B cell (primary cell): ENCODE measurements around the gene CENPB. TPM values are rescaled to one million over a fixed set of nuclear protein-coding genes. Genes with fewer than 3 reads are reported as not detected.
A peak's percentile ranks its signal among the peaks of the same experiment; 100 is the strongest.

Source experiments
- ATAC-seq: fragments of 200-7000 bp; cut with Tn5 transposase; one replicate; pipeline ENCODE4 v1.10.0; 2021; ENCODE audit warnings: low read depth, mild to moderate bottlenecking, moderate number of reproducible peaks, moderate library complexity
- CTCF ChIA-PET: fragments of 350-600 bp; sonication (Branson Sonifier 250); formaldehyde crosslinking; loops from one replicate; lab custom pipeline; 2021; ENCODE audit warnings: antibody characterized with exemption, inconsistent platforms; lab: Charles Lee
- POLR2A ChIA-PET: fragments of 350-600 bp; sonication (Branson Sonifier 250); formaldehyde crosslinking; loops from one replicate; lab custom pipeline; 2021; ENCODE audit warnings: antibody characterized with exemption; lab: Charles Lee
- DNase-seq: peaks from one replicate; pipeline ENCODE4 v3.0.0; 2013
- H2AFZ ChIP-seq: 2 replicates; pipeline ENCODE4 v1.6.1; 2012; ENCODE audit warnings: mild to moderate bottlenecking, low read depth, low read length; ENCODE audit not compliant: insufficient read depth, poor library complexity, severe bottlenecking
- H3K27ac ChIP-seq, 2 donors: 1 replicate in 1 of 2; 2 replicates in 1 of 2; pipeline ENCODE4 v1.5.1; 2012 to 2013; ENCODE audit warnings: low read length in 2 of 2, mild to moderate bottlenecking in 2 of 2, moderate library complexity in 1 of 2
- H3K27me3 ChIP-seq, 4 experiments: fragments of 200-600 bp in 1 of 4; sonication (generic) in 1 of 4; replicated peaks in 1 of 4; 1 replicate in 2 of 4; 2 replicates in 2 of 4; pipeline versions ENCODE4 v1.6.1 to v1.7.0; 2013 to 2016; ENCODE audit warnings: low read length in 3 of 4, mild to moderate bottlenecking in 2 of 4, mixed read lengths in 1 of 4, moderate library complexity in 1 of 4; ENCODE audit not compliant: insufficient read depth in 4 of 4, control insufficient read depth in 3 of 4; ENCODE audit errors: control extremely low read depth in 1 of 4
- H3K36me3 ChIP-seq, 2 experiments: replicated peaks in 1 of 2; 1 replicate in 1 of 2; 2 replicates in 1 of 2; pipeline versions ENCODE4 v1.6.1 to v1.7.1; 2013; ENCODE audit warnings: low read length in 1 of 2; ENCODE audit not compliant: insufficient read depth in 2 of 2, control insufficient read depth in 1 of 2; ENCODE audit errors: control extremely low read depth in 1 of 2, extremely low read depth in 1 of 2
- H3K4me1 ChIP-seq, 2 donors: fragments of 200-600 bp in 1 of 2; sonication (generic) in 1 of 2; 1 replicate in 1 of 2; 2 replicates in 1 of 2; pipeline versions ENCODE4 v1.5.1 to v1.6.1; 2013 to 2017; ENCODE audit warnings: low read length in 2 of 2; ENCODE audit not compliant: control insufficient read depth in 2 of 2, insufficient read depth in 2 of 2
- H3K4me2 ChIP-seq: replicated peaks from 2 replicates; pipeline ENCODE3; 2012; ENCODE audit warnings: mild to moderate bottlenecking, low read depth, low read length; ENCODE audit not compliant: poor library complexity, severe bottlenecking
- H3K4me3 ChIP-seq, 5 experiments: fragments of 200-600 bp in 1 of 5; sonication (generic) in 1 of 5; 1 replicate in 3 of 5; 2 replicates in 2 of 5; pipeline versions ENCODE4 v1.5.1 to v1.7.0; 2011 to 2016; ENCODE audit warnings: low read length in 4 of 5, mild to moderate bottlenecking in 4 of 5, low read depth in 2 of 5, control low read depth in 1 of 5, moderate library complexity in 1 of 5; ENCODE audit not compliant: insufficient read depth in 1 of 5; ENCODE audit errors: control extremely low read depth in 1 of 5, extremely low read depth in 1 of 5
- H3K79me2 ChIP-seq: fragments of 200-600 bp; sonication (generic); one replicate; pipeline ENCODE4 v1.6.0; 2016; ENCODE audit warnings: low read length; ENCODE audit not compliant: control insufficient read depth, insufficient read depth
- H3K9ac ChIP-seq: fragments of 200-600 bp; sonication (generic); 2 replicates; pipeline ENCODE4 v1.6.1; 2017; ENCODE audit warnings: mild to moderate bottlenecking, low read length, moderate library complexity
- H3K9me3 ChIP-seq, 3 donors: one replicate each; pipeline versions ENCODE4 v1.6.1 to v1.7.1; 2013; ENCODE audit warnings: low read length in 2 of 3; ENCODE audit not compliant: control insufficient read depth in 2 of 3, insufficient read depth in 1 of 3; ENCODE audit errors: control extremely low read depth in 1 of 3
- H4K20me1 ChIP-seq: 2 replicates; pipeline ENCODE4 v1.6.0; 2012; ENCODE audit warnings: mild to moderate bottlenecking, low read length; ENCODE audit not compliant: insufficient read depth, control insufficient read depth, poor library complexity, severe bottlenecking
- H3K27ac Mint-ChIP-seq: one replicate; pipeline ENCODE4 v1.8.0; 2021; ENCODE audit warnings: mixed read lengths
- H3K27me3 Mint-ChIP-seq: one replicate; pipeline ENCODE4 v1.8.0; 2021; ENCODE audit warnings: mixed read lengths
- H3K4me1 Mint-ChIP-seq: one replicate; pipeline ENCODE4 v1.8.0; 2021; ENCODE audit warnings: mixed read lengths
- H3K4me3 Mint-ChIP-seq: one replicate; pipeline ENCODE4 v1.8.0; 2021; ENCODE audit warnings: mixed read lengths
- H3K9me3 Mint-ChIP-seq: one replicate; pipeline ENCODE4 v1.8.0; 2022; ENCODE audit warnings: mixed read lengths; ENCODE audit not compliant: insufficient read depth
- CTCF ChIP-seq: fragments of 200-600 bp; IDR thresholded peaks from one replicate; pipeline ENCODE4 v1.8.0; 2022; ENCODE audit warnings: antibody characterized with exemption, mild to moderate bottlenecking
- EZH2 ChIP-seq: IDR thresholded peaks from 2 replicates; pipeline ENCODE4 v1.6.1; 2012; ENCODE audit warnings: borderline replicate concordance, low read depth, mild to moderate bottlenecking, moderate library complexity, low read length; ENCODE audit not compliant: insufficient read depth, poor library complexity, severe bottlenecking
- WGBS: methylation state at CpG from one replicate; pipeline ENCODE4 v1.1.5; 2013; ENCODE audit warnings: missing lambda C conversion rate; ENCODE audit not compliant: insufficient coverage; 5-methylcytosine and 5-hydroxymethylcytosine counted together
- intact Hi-C: fragments of 100-400 bp; cut with micrococcal nuclease; formaldehyde crosslinking; loops from one replicate; pipeline ENCODE4 v1.10.0; 2022
- polyA plus RNA-seq: library from polyadenylated mRNA; depleted of rRNA; stranded (reverse); fragments of >200 nt; gene quantifications from 2 replicates; pipeline ENCODE4 v1.2.3, GENCODE V29; 2012
- total RNA-seq, 2 donors: library from RNA; stranded (reverse); fragments of 120-200 nt in 1 of 2; gene quantifications; 1 replicate in 1 of 2; 2 replicates in 1 of 2; pipeline versions ENCODE4 v1.2.3 to v1.2.4, GENCODE V29; 2013 to 2022

CENPB gene
- total and polyA plus RNA-seq, 2 donors (not counting 1 experiment from before 2014, with no cell fraction given): 13.3 to 46.4 TPM

DNA sequence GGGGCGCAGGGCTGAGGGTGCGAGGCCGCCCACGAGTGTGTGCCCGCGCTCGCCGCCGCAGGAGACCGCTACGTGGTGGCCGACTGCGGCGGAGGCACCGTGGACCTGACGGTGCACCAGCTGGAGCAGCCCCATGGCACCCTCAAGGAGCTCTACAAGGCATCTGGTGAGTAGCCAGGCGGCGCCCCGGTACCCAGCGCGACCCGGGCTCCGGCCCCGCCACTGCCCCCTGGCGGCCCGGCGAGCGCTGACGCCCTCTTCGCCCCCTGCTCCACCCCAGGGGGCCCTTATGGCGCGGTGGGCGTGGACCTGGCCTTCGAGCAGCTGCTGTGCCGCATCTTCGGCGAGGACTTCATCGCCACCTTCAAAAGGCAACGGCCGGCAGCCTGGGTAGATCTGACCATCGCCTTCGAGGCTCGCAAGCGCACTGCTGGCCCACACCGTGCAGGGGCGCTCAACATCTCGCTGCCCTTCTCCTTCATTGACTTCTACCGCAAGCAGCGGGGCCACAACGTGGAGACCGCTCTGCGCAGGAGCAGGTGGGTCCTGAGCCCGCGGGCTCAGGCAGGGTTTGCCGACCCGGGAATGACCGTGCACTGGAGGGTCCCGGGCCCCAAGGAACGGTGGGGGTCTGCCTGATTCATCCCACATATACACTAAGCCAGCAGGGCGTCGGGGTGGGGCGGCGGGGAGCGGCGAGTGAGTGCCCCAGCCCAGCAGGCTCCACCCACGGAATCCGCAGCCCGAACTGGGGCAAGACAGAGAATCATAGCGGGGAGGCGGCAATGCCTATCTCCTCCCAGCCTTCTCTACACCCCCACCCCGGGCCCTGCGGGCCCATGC, 36.6 kb downstream of the CENPB start:
- H3K27ac ChIP-seq: no peak overlapping the region
- peaks cover 0 to 13% (median 2%) of the 10 kb centered on the region in 4 experiments for H3K27me3 ChIP-seq
- H3K9me3 ChIP-seq: peaks cover 0 to 10% (median 0%) of the 10 kb centered on the region in 3 donors
- no peaks in the 10 kb centered on the region for H3K36me3 ChIP-seq
- peaks cover 3% of the 10 kb centered on the region for H3K79me2 ChIP-seq
- Mint-ChIP-seq H3K4me1 (peaks cover 9% of the 10 kb centered on the region), H3K27me3 (peaks cover 14% of the 10 kb centered on the region), H3K4me3 (no peak overlapping the region), H3K27ac (no peak overlapping the region), H3K9me3 (no peaks in the 10 kb centered on the region)
- no peak for DNase-seq
- no peak for ATAC-seq
- no peak overlapping the region for H2AFZ ChIP-seq
- TF ChIP-seq EZH2: no peak
- TF ChIP-seq CTCF: peak; percentile 52
- no peak overlapping the region for H3K9ac ChIP-seq
- WGBS: 71% methylated on average over 71 of the region's 72 CpGs
- ChIA-PET POLR2A (no interaction called here), CTCF (interaction anchor here (1.7 kb wide), 1 partner anchor 19 kb away, joined by 5 read pairs; no protein-coding TSS in a partner anchor)
- no peak overlapping the region for H3K4me3 ChIP-seq
- no peaks in the 10 kb centered on the region for H4K20me1 ChIP-seq
- peaks cover 0 to 19% of the 10 kb centered on the region in 2 donors for H3K4me1 ChIP-seq
- H3K4me2 ChIP-seq: no peak overlapping the region
- intact Hi-C loops: loop anchor here (5.0 kb wide), 1 partner anchor 322 kb away; no protein-coding TSS in a partner anchor

GRCh38 chr20:3749087-3749688, 37.4 kb downstream of the CENPB start:
- TF ChIP-seq CTCF: no peak
- no peak for TF ChIP-seq EZH2
- H3K27ac Mint-ChIP-seq: no peak overlapping the region

More at GRCh38 chr20:3749087-3749688, 37.4 kb downstream of the CENPB start:
- Mint-ChIP-seq H3K4me3 (no peak overlapping the region), H3K4me1 (peaks cover 10% of the 10 kb centered on the region), H3K27me3 (peaks cover 20% of the 10 kb centered on the region), H3K9me3 (no peaks in the 10 kb centered on the region)
- Histone ChIP-seq H3K4me1 (peaks cover 0 to 20% of the 10 kb centered on the region in 2 donors), H2AFZ (no peak overlapping the region), H3K9me3 (peaks cover 0 to 10% (median 0%) of the 10 kb centered on the region in 3 donors), H3K36me3 (no peaks in the 10 kb centered on the region), H3K27ac (no peak overlapping the region), H3K9ac (no peak overlapping the region), H3K4me2 (no peak overlapping the region), H3K27me3 (peaks cover 0 to 19% (median 2%) of the 10 kb centered on the region in 4 experiments), H3K4me3 (no peak overlapping the region), H3K79me2 (peaks cover 3% of the 10 kb centered on the region), H4K20me1 (no peaks in the 10 kb centered on the region)
- POLR2A ChIA-PET: no interaction called here
- WGBS: 88% methylated on average over 14 of the region's 24 CpGs
- CTCF ChIA-PET: interaction anchor here (1.1 kb wide), 1 partner anchor 19 kb away, joined by 3 read pairs; no protein-coding TSS in a partner anchor
- ATAC-seq (no peak), DNase-seq (no peak)
- intact Hi-C loops: no loop called here
